ENCODE data around the gene VWC2.

Gene VWC2

GRCh38 chr7:49773218-49773935, at the start of gene VWC2:
Gene VWC2, plus strand, starts transcription at chr7:49773638. Its CDS starts 1,798 bp downstream, at chr7:49775436.
- no peaks in the 10 kb centered on the region for H3K4me1 ChIP-seq (ENCODE audit: control insufficient read depth in 1 of 2, insufficient read depth in 1 of 2, low read depth in 1 of 2, low read length in 1 of 2)
- H3K9me3 ChIP-seq: no peaks in the 10 kb centered on the region
- H3K27me3 ChIP-seq: peaks cover 89% of the 10 kb centered on the region
- H3K36me3 ChIP-seq: no peaks in the 10 kb centered on the region
- TF ChIP-seq CTCF (IDR thresholded peaks at IDR 0.05): no peak
- no peak within 1 kb of the TSS for H3K4me3 ChIP-seq (ENCODE audit: low read depth in 1 of 2, low read length in 1 of 2)
- H3K27ac ChIP-seq: no peak within 1 kb of the TSS

- no peaks in the 10 kb centered on the region for H3K27me3 ChIP-seq
- TF ChIP-seq CTCF (IDR thresholded peaks at IDR 0.05): no peak
Measured at GRCh38 chr7:49724071-49724470, 49.4 kb upstream of the VWC2 start.

GRCh38 chr7:49731836-49732235, 41.6 kb upstream of the VWC2 start:
- TF ChIP-seq CTCF (IDR thresholded peaks at IDR 0.05): no peak
- Histone ChIP-seq H3K4me3 (ENCODE audit: low read depth in 1 of 2, low read length in 1 of 2) (no peak overlapping the region), H3K9me3 (no peaks in the 10 kb centered on the region), H3K27me3 (no peaks in the 10 kb centered on the region), H3K4me1 (ENCODE audit: control insufficient read depth in 1 of 2, insufficient read depth in 1 of 2, low read depth in 1 of 2, low read length in 1 of 2) (no peaks in the 10 kb centered on the region), H3K27ac (no peak overlapping the region), H3K36me3 (no peaks in the 10 kb centered on the region)

More at GRCh38 chr7:49724071-49724470, 49.4 kb upstream of the VWC2 start:
- no peaks in the 10 kb centered on the region for H3K4me1 ChIP-seq (ENCODE audit: control insufficient read depth in 1 of 2, insufficient read depth in 1 of 2, low read depth in 1 of 2, low read length in 1 of 2)
- no peak overlapping the region for H3K27ac ChIP-seq
- no peaks in the 10 kb centered on the region for H3K36me3 ChIP-seq
- no peak overlapping the region for H3K4me3 ChIP-seq (ENCODE audit: low read depth in 1 of 2, low read length in 1 of 2)
- no peaks in the 10 kb centered on the region for H3K9me3 ChIP-seq

GRCh38 chr7:49762666-49763065, 10.8 kb upstream of the VWC2 start:
- no peaks in the 10 kb centered on the region for H3K9me3 ChIP-seq
- no peak overlapping the region for H3K27ac ChIP-seq
- H3K36me3 ChIP-seq: no peaks in the 10 kb centered on the region
- H3K27me3 ChIP-seq: peaks cover 4% of the 10 kb centered on the region
- no peaks in the 10 kb centered on the region for H3K4me1 ChIP-seq (ENCODE audit: control insufficient read depth in 1 of 2, insufficient read depth in 1 of 2, low read depth in 1 of 2, low read length in 1 of 2)
- H3K4me3 ChIP-seq (ENCODE audit: low read depth in 1 of 2, low read length in 1 of 2): no peak overlapping the region
- TF ChIP-seq CTCF (IDR thresholded peaks at IDR 0.05): no peak

GRCh38 chr7:49763791-49764190, 9.6 kb upstream of the VWC2 start:
- TF ChIP-seq CTCF (IDR thresholded peaks at IDR 0.05): no peak
- H3K36me3 ChIP-seq: no peaks in the 10 kb centered on the region
- H3K4me3 ChIP-seq (ENCODE audit: low read depth in 1 of 2, low read length in 1 of 2): no peak overlapping the region
- H3K27me3 ChIP-seq: peaks cover 10% of the 10 kb centered on the region
- no peak overlapping the region for H3K27ac ChIP-seq
- no peaks in the 10 kb centered on the region for H3K9me3 ChIP-seq
- no peaks in the 10 kb centered on the region for H3K4me1 ChIP-seq (ENCODE audit: control insufficient read depth in 1 of 2, insufficient read depth in 1 of 2, low read depth in 1 of 2, low read length in 1 of 2)

Data from neutrophil (primary cell).